Uterus (tissue), 4 donors: ENCODE data around the gene GRM1. TPM values are rescaled to one million over a fixed set of nuclear protein-coding genes. Genes with fewer than 3 reads are reported as not detected.

Experiments used
- DNase-seq, 2 donors: peaks; one replicate each; pipeline ENCODE4 v3.0.0-alpha.2; 2019 to 2020
- H3K27ac ChIP-seq, 2 donors: fragments of 200-600 bp; sonication (generic); 1 replicate in 1 of 2; 2 replicates in 1 of 2; pipeline ENCODE4 v1.5.1; 2016 to 2018
- H3K27me3 ChIP-seq, 2 donors: fragments of 200-600 bp; sonication (generic); one replicate each; pipeline ENCODE4 v1.5.1; 2018 to 2019; ENCODE audit warnings: control low read depth in 1 of 2
- H3K36me3 ChIP-seq, 2 donors: fragments of 200-600 bp; sonication (generic); one replicate each; pipeline ENCODE4 v1.5.1; 2019; ENCODE audit warnings: control low read depth in 1 of 2
- H3K4me1 ChIP-seq, 2 donors: fragments of 200-600 bp; sonication (generic); one replicate each; pipeline ENCODE4 v1.5.1; 2018 to 2019; ENCODE audit warnings: control low read depth in 1 of 2
- H3K4me3 ChIP-seq, 2 donors: fragments of 200-600 bp; sonication (generic); 1 replicate in 1 of 2; 2 replicates in 1 of 2; pipeline ENCODE4 v1.5.1; 2018 to 2019; ENCODE audit warnings: mild to moderate bottlenecking in 1 of 2
- H3K9me3 ChIP-seq, 2 donors: fragments of 200-600 bp; sonication (generic); one replicate each; pipeline ENCODE4 v1.5.1; 2019; ENCODE audit warnings: control low read depth in 1 of 2
- CTCF ChIP-seq, 4 experiments: fragments of 200-600 bp in 2 of 4; fragments of 450-650 bp in 2 of 4; sonication (generic) in 2 of 4; IDR thresholded peaks; one replicate each; pipeline ENCODE4 v1.5.1; 2016 to 2019; ENCODE audit warnings: antibody characterized with exemption in 4 of 4, mild to moderate bottlenecking in 2 of 4, moderate library complexity in 1 of 4
- POLR2A ChIP-seq, 2 donors: fragments of 450-650 bp; IDR thresholded peaks; one replicate each; pipeline ENCODE4 v1.6.1; 2016; ENCODE audit warnings: antibody characterized with exemption in 2 of 2, mild to moderate bottlenecking in 1 of 2, moderate library complexity in 1 of 2
- intact Hi-C: fragments of 100-400 bp; cut with DNase I; formaldehyde crosslinking; loops from one replicate; pipeline ENCODE4 v1.15.1; 2023; ENCODE audit warnings: low total_unique reads
- total RNA-seq, 4 donors: library from RNA; depleted of rRNA in 3 of 4; stranded (reverse); fragments of >200 nt in 3 of 4; gene quantifications; one replicate each; pipeline versions ENCODE4 v1.1.0 to v1.2.4, GENCODE V29; 2014 to 2023
- donor health status: DM: yes; HTN: yes; CAD: no.

Gene GRM1
- total RNA-seq, 4 donors from 2014 or later, result 0.07 to 0.12 TPM; not detected in 2

DNA sequence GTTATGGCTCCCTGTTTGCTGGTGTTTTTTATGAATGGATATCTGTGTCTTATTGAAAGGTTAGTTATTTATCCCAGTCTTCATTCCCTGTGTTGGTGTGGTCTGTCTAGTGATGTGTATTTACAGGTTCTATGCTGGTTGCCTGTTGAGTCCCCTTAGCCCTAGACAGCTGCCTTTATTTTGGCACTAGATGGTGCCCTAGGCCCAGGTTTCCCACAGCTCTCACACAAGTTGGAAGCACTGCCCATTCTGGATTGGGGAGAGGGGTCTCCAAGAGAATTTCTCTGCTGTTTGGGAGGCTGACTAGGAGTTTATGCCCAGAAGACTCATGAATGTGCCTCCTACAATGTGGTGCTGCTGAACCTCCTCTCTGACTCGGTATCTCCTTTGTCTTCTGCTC lies 12.4 kb downstream of the GRM1 start:
- TF ChIP-seq POLR2A (IDR thresholded peaks at IDR 0.05), result no peak
- TF ChIP-seq CTCF (IDR thresholded peaks at IDR 0.05), result no peak
- intact Hi-C loops, result no loop called here
- no peaks in the 10 kb centered on the region for H3K4me1 ChIP-seq
- DNase-seq, result no peak
- H3K27ac ChIP-seq, result no peak overlapping the region
- no peaks in the 10 kb centered on the region for H3K9me3 ChIP-seq
- H3K27me3 ChIP-seq, result no peaks in the 10 kb centered on the region
- no peak overlapping the region for H3K4me3 ChIP-seq
- H3K36me3 ChIP-seq, result no peaks in the 10 kb centered on the region

DNA sequence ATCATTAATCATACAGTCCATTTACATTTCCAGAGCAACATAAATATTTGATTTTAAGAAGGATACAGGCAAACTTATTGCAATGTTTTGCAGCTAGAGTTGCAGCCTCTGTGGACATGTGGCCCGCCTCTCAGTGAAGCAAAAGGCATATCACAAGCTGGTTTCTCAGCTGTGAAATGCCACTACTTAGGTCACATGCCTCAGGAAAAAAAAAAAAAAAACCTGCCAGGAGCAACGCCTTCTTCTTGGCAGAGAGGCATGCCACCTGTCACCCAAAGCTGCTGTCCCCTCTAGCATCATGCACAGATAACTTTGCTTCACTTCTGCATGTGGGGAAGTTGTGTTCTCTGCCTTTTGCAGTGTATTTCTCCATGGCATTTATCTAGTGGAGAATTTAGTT lies 18.5 kb downstream of the GRM1 start:
- Histone ChIP-seq H3K27me3 (no peaks in the 10 kb centered on the region), H3K36me3 (no peaks in the 10 kb centered on the region), H3K27ac (no peak overlapping the region), H3K4me3 (no peak overlapping the region), H3K9me3 (no peaks in the 10 kb centered on the region), H3K4me1 (no peaks in the 10 kb centered on the region)
- no peak for DNase-seq
- TF ChIP-seq CTCF (IDR thresholded peaks at IDR 0.05) (no peak), POLR2A (IDR thresholded peaks at IDR 0.05) (no peak)
- intact Hi-C loops, result no loop called here

- DNase-seq, result no peak
- Histone ChIP-seq H3K4me1 (no peaks in the 10 kb centered on the region), H3K4me3 (no peak overlapping the region), H3K36me3 (no peaks in the 10 kb centered on the region), H3K27ac (no peak overlapping the region), H3K27me3 (no peaks in the 10 kb centered on the region), H3K9me3 (no peaks in the 10 kb centered on the region)
- TF ChIP-seq CTCF (IDR thresholded peaks at IDR 0.05) (no peak), POLR2A (IDR thresholded peaks at IDR 0.05) (no peak)
- intact Hi-C loops, result no loop called here
These were observed 21.3 kb downstream of the GRM1 start for GRCh38 chr6:146050168-146050567.

GRCh38 chr6:146056506-146056905 lies 27.6 kb downstream of the GRM1 start:
- Histone ChIP-seq H3K4me1 (no peaks in the 10 kb centered on the region), H3K4me3 (no peak overlapping the region), H3K36me3 (no peaks in the 10 kb centered on the region), H3K27me3 (no peaks in the 10 kb centered on the region), H3K27ac (no peak overlapping the region), H3K9me3 (no peaks in the 10 kb centered on the region)
- DNase-seq, result no peak
- TF ChIP-seq CTCF (IDR thresholded peaks at IDR 0.05), result no peak
- TF ChIP-seq POLR2A (IDR thresholded peaks at IDR 0.05), result no peak
- intact Hi-C loops, result no loop called here

- H3K4me3 ChIP-seq, result no peak overlapping the region
- intact Hi-C loops, result no loop called here
- TF ChIP-seq POLR2A (IDR thresholded peaks at IDR 0.05) (no peak), CTCF (IDR thresholded peaks at IDR 0.05) (no peak)
- no peaks in the 10 kb centered on the region for H3K9me3 ChIP-seq
- no peaks in the 10 kb centered on the region for H3K36me3 ChIP-seq
- peaks cover 0 to 6% of the 10 kb centered on the region in 2 donors for H3K27me3 ChIP-seq
- no peak for DNase-seq
- H3K27ac ChIP-seq, result no peak overlapping the region
- no peaks in the 10 kb centered on the region for H3K4me1 ChIP-seq
These were observed 36.8 kb downstream of the GRM1 start for GRCh38 chr6:146065690-146066089.
